DOHH2 (cell line): ENCODE data around the gene CLEC4E.

ENCODE experiments used
- CTCF ChIP-seq: fragments of 200-600 bp; sonication (generic); IDR thresholded peaks from one replicate; pipeline ENCODE4 v1.5.1; 2014; ENCODE audit warnings: antibody characterized with exemption, mild to moderate bottlenecking, low read depth, low read length; ENCODE audit not compliant: poor library complexity, severe bottlenecking
- EZH2phosphoT487 ChIP-seq: fragments of 200-600 bp; sonication (generic); IDR thresholded peaks from 2 replicates; pipeline ENCODE4 v1.6.1; 2017; ENCODE audit warnings: borderline replicate concordance, mild to moderate bottlenecking, antibody characterized with exemption, low read length, moderate library complexity, mixed read lengths

GRCh38 chr12:8564656-8565055 lies 24.0 kb upstream of the CLEC4E start:
- TF ChIP-seq CTCF (no peak), EZH2phosphoT487 (no peak)
